ENCODE results near the gene OSBPL8.
A peak's percentile ranks its signal among the peaks of the same experiment; 100 is the strongest.
"Not testable (repeated sequence)": the region's sequence is repeated elsewhere in the genome, so short reads cannot be mapped to it uniquely, and the experiment has no call there.

OSBPL8 gene

GRCh38 chr12:76360316-76360715 lies 199.3 kb downstream of the OSBPL8 start:
- DNase-seq (ENCODE audit: low spot score) = no peak

GRCh38 chr12:76356071-76356470 lies 203.5 kb downstream of the OSBPL8 start:
- peak; percentile 7 for DNase-seq (ENCODE audit: low spot score)

GRCh38 chr12:76348079-76348901 lies 211.3 kb downstream of the OSBPL8 start, which contains the start of gene BBS10:
TSS of gene BBS10 (minus strand) at chr12:76348415. CDS start at chr12:76348358, 57 bp downstream.
- peak; percentile 80 for DNase-seq (ENCODE audit: low spot score)

GRCh38 chr12:76346798-76347420 lies 212.7 kb downstream of the OSBPL8 start:
- peak; percentile 32 for DNase-seq (ENCODE audit: low spot score)

GRCh38 chr12:76346236-76346635 lies 213.3 kb downstream of the OSBPL8 start:
- DNase-seq (ENCODE audit: low spot score) = no peak

- no peak for DNase-seq (ENCODE audit: low spot score)
These were observed 214.0 kb downstream of the OSBPL8 start for GRCh38 chr12:76345569-76345968.

GRCh38 chr12:76341436-76342030 lies 218.0 kb downstream of the OSBPL8 start:
- no peak for DNase-seq (ENCODE audit: low spot score)

- no peak for DNase-seq (ENCODE audit: low spot score)
These were observed 218.7 kb downstream of the OSBPL8 start for GRCh38 chr12:76340680-76341435.

GRCh38 chr12:76337583-76337982 lies 222.0 kb downstream of the OSBPL8 start:
- DNase-seq (ENCODE audit: low spot score) = no peak

GRCh38 chr12:76332606-76333005 lies 227.0 kb downstream of the OSBPL8 start:
- no peak for DNase-seq (ENCODE audit: low spot score)

GRCh38 chr12:76329606-76330005 lies 230.0 kb downstream of the OSBPL8 start:
- no peak for DNase-seq (ENCODE audit: low spot score)

GRCh38 chr12:76329159-76329558 lies 230.4 kb downstream of the OSBPL8 start:
- peak; percentile 33 for DNase-seq (ENCODE audit: low spot score)

- DNase-seq (ENCODE audit: low spot score) = not testable (repeated sequence)
These were observed 239.8 kb downstream of the OSBPL8 start for GRCh38 chr12:76319595-76320319.

- no peak for DNase-seq (ENCODE audit: low spot score)
These were observed 240.6 kb downstream of the OSBPL8 start for GRCh38 chr12:76318773-76319594.

- DNase-seq (ENCODE audit: low spot score) = no peak
These were observed 241.6 kb downstream of the OSBPL8 start for GRCh38 chr12:76317976-76318375.

- DNase-seq (ENCODE audit: low spot score) = no peak
These were observed 243.1 kb downstream of the OSBPL8 start for GRCh38 chr12:76316468-76316867.

GRCh38 chr12:76313299-76313698 lies 246.3 kb downstream of the OSBPL8 start:
- no peak for DNase-seq (ENCODE audit: low spot score)

- DNase-seq (ENCODE audit: low spot score) = peak; percentile 22
These were observed 247.3 kb downstream of the OSBPL8 start for GRCh38 chr12:76312315-76312714.

- peak; percentile 46 for DNase-seq (ENCODE audit: low spot score)
These were observed 247.8 kb downstream of the OSBPL8 start for GRCh38 chr12:76311796-76312195.

- no peak for DNase-seq (ENCODE audit: low spot score)
These were observed 249.5 kb downstream of the OSBPL8 start for GRCh38 chr12:76310110-76310509.

GRCh38 chr12:76308866-76309265 lies 250.7 kb downstream of the OSBPL8 start:
- no peak for DNase-seq (ENCODE audit: low spot score)
